Sciatic nerve (tissue), 1 donor: ENCODE data around the gene TACO1. TPM values are rescaled to one million over a fixed set of nuclear protein-coding genes. Genes with fewer than 3 reads are reported as not detected.

Experiments
- total RNA-seq: library from RNA; stranded (reverse); fragmentation: NEBNext Ultra II Directional; extraction: Animal tissue kit (Norgen Biotek cat#: 25700); gene quantifications from one replicate; pipeline ENCODE4 v1.2.1, GENCODE V29; 2021
- donor health status: DM: no; HTN: no; CAD: no.

TACO1 gene
- total RNA-seq, 1 donor from 2014 or later: 12.2 TPM

Other genes starting within 250 kb of the TACO1 start
- gene CYB561, start 154.6 kb upstream of the TACO1 start, total RNA-seq: 24.7 TPM
- 14.0 TPM for gene ACE, start 123.8 kb upstream of the TACO1 start, total RNA-seq
- not detected for gene KCNH6, start 77.5 kb upstream of the TACO1 start, total RNA-seq
- 60.6 TPM for gene DCAF7, start 50.4 kb upstream of the TACO1 start, total RNA-seq
- 63.4 TPM for gene MAP3K3, start 21.5 kb downstream of the TACO1 start, total RNA-seq
- gene LIMD2, start 99.2 kb downstream of the TACO1 start, total RNA-seq: 20.7 TPM
- gene STRADA, start 140.9 kb downstream of the TACO1 start, total RNA-seq: 54.3 TPM
- 74.0 TPM for gene CCDC47, start 172.7 kb downstream of the TACO1 start, total RNA-seq
- gene DDX42, start 173.3 kb downstream of the TACO1 start, total RNA-seq: 139 TPM
- gene PSMC5, start 226.5 kb downstream of the TACO1 start, total RNA-seq: 77.1 TPM
- 41.9 TPM for gene FTSJ3, start 226.8 kb downstream of the TACO1 start, total RNA-seq
- 50.4 TPM for gene SMARCD2, start 241.8 kb downstream of the TACO1 start, total RNA-seq